ENCODE results near the gene AKNAD1. TPM values are rescaled to one million over a fixed set of nuclear protein-coding genes. Genes with fewer than 3 reads are reported as not detected.
"Not testable (repeated sequence)": the region's sequence is repeated elsewhere in the genome, so short reads cannot be mapped to it uniquely, and the experiment has no call there.

The AKNAD1 gene
- total RNA-seq, 1 donor from 2014 or later = 0.67 TPM

GRCh38 chr1:108893141-108893530 is 36.2 kb upstream of the AKNAD1 start:
- no peak for ATAC-seq
- no peak for TF ChIP-seq CTCF (IDR thresholded peaks at IDR 0.05)
- H3K4me1 ChIP-seq = peaks cover 3% of the 10 kb centered on the region
- intact Hi-C loops (cut with DNase I) = loop anchor here (10.0 kb wide), 1 partner anchor 68 kb away; no protein-coding TSS in a partner anchor
- H3K27ac ChIP-seq = no peak overlapping the region
- H3K9me3 ChIP-seq = no peaks in the 10 kb centered on the region
- no peak overlapping the region for H3K4me3 ChIP-seq
- H3K36me3 ChIP-seq = no peaks in the 10 kb centered on the region
- no peaks in the 10 kb centered on the region for H3K27me3 ChIP-seq
- no peak for DNase-seq

- H3K36me3 ChIP-seq = no peaks in the 10 kb centered on the region
- TF ChIP-seq CTCF (IDR thresholded peaks at IDR 0.05) = no peak
- H3K9me3 ChIP-seq = no peaks in the 10 kb centered on the region
- ATAC-seq = no peak
- H3K4me1 ChIP-seq = no peaks in the 10 kb centered on the region
- no peak overlapping the region for H3K4me3 ChIP-seq
- no peak overlapping the region for H3K27ac ChIP-seq
- no peak for DNase-seq
- intact Hi-C loops (cut with DNase I) = loop anchor here (10.0 kb wide), 1 partner anchor 68 kb away; no protein-coding TSS in a partner anchor
- no peaks in the 10 kb centered on the region for H3K27me3 ChIP-seq
These were observed 35.7 kb upstream of the AKNAD1 start for GRCh38 chr1:108892356-108893140.

GRCh38 chr1:108889706-108890384 is 33.0 kb upstream of the AKNAD1 start:
- no peak for DNase-seq
- intact Hi-C loops (cut with DNase I) = loop anchor here (10.0 kb wide), 1 partner anchor 65 kb away; no protein-coding TSS in a partner anchor
- H3K27me3 ChIP-seq = no peaks in the 10 kb centered on the region

GRCh38 chr1:108889006-108889645 is 32.2 kb upstream of the AKNAD1 start:
- DNase-seq; H3K4me1 ChIP-seq; intact Hi-C loops (cut with DNase I); H3K27ac ChIP-seq; ATAC-seq; H3K36me3 ChIP-seq; H3K4me3 ChIP-seq; H3K9me3 ChIP-seq; H3K27me3 ChIP-seq: not testable (repeated sequence)

More at GRCh38 chr1:108889706-108890384, 33.0 kb upstream of the AKNAD1 start:
- no peak overlapping the region for H3K4me3 ChIP-seq
- no peaks in the 10 kb centered on the region for H3K36me3 ChIP-seq
- no peak for TF ChIP-seq CTCF (IDR thresholded peaks at IDR 0.05)
- no peaks in the 10 kb centered on the region for H3K4me1 ChIP-seq
- H3K9me3 ChIP-seq = no peaks in the 10 kb centered on the region
- no peak for ATAC-seq
- H3K27ac ChIP-seq = no peak overlapping the region

- H3K9me3 ChIP-seq = no peaks in the 10 kb centered on the region
- H3K36me3 ChIP-seq = no peaks in the 10 kb centered on the region
- ATAC-seq (no peak), DNase-seq (no peak)
- TF ChIP-seq CTCF (IDR thresholded peaks at IDR 0.05) = no peak
- H3K4me1 ChIP-seq = peaks cover under 1% of the 10 kb centered on the region
- no peak overlapping the region for H3K27ac ChIP-seq
- H3K4me3 ChIP-seq = no peak overlapping the region
- no peaks in the 10 kb centered on the region for H3K27me3 ChIP-seq
- intact Hi-C loops (cut with DNase I) = no loop called here
These were observed 29.4 kb upstream of the AKNAD1 start for GRCh38 chr1:108886292-108886691.

GRCh38 chr1:108884968-108885367 is 28.1 kb upstream of the AKNAD1 start:
- peaks cover 6% of the 10 kb centered on the region for H3K4me1 ChIP-seq
- ATAC-seq = no peak
- intact Hi-C loops (cut with DNase I) = no loop called here
- TF ChIP-seq CTCF (IDR thresholded peaks at IDR 0.05) = no peak
- no peaks in the 10 kb centered on the region for H3K9me3 ChIP-seq
- H3K36me3 ChIP-seq = no peaks in the 10 kb centered on the region
- no peak overlapping the region for H3K4me3 ChIP-seq
- H3K27ac ChIP-seq = no peak overlapping the region
- no peaks in the 10 kb centered on the region for H3K27me3 ChIP-seq
- DNase-seq = no peak
